MM.1S (cell line): Measurements from ENCODE around the gene ABO.

Source experiments
- DNase-seq: peaks from one replicate; pipeline ENCODE4 v3.0.0-alpha.2; 2015
- H2AFZ ChIP-seq: fragments of 300-600 bp; sonication (generic); 2 replicates; pipeline ENCODE4 v1.6.0; 2016; ENCODE audit warnings: antibody characterized with exemption, low read length
- H3F3A ChIP-seq: fragments of 300-600 bp; sonication (generic); 2 replicates; pipeline ENCODE4 v1.6.1; 2016; ENCODE audit warnings: mild to moderate bottlenecking, antibody characterized with exemption, low read length, moderate library complexity, mixed read lengths; ENCODE audit not compliant: insufficient read depth
- H3K27ac ChIP-seq: fragments of 300-600 bp; sonication (generic); 2 replicates; pipeline ENCODE4 v1.5.1; 2016; ENCODE audit warnings: mild to moderate bottlenecking, low read length
- H3K27me3 ChIP-seq: fragments of 300-600 bp; sonication (generic); replicated peaks from 2 replicates; pipeline ENCODE4 v1.6.0; 2016; ENCODE audit warnings: low read length; ENCODE audit not compliant: insufficient read depth
- H3K36me3 ChIP-seq: fragments of 300-600 bp; sonication (generic); replicated peaks from 2 replicates; pipeline ENCODE4 v1.6.1; 2016; ENCODE audit warnings: mild to moderate bottlenecking, low read length, mixed read lengths; ENCODE audit not compliant: insufficient read depth
- H3K4me1 ChIP-seq: fragments of 300-600 bp; sonication (generic); 2 replicates; pipeline ENCODE4 v1.6.1; 2016; ENCODE audit warnings: low read length, mixed read lengths
- H3K4me2 ChIP-seq: fragments of 300-600 bp; sonication (generic); 2 replicates; pipeline ENCODE4 v1.6.0; 2016; ENCODE audit warnings: low read depth, low read length
- H3K4me3 ChIP-seq: fragments of 300-600 bp; sonication (generic); 2 replicates; pipeline ENCODE4 v1.5.1; 2016; ENCODE audit warnings: low read length, mixed read lengths
- H3K79me2 ChIP-seq: fragments of 300-600 bp; sonication (generic); 2 replicates; pipeline ENCODE4 v1.6.1; 2016; ENCODE audit warnings: mixed run types, low read length, mixed read lengths
- H3K9ac ChIP-seq: fragments of 300-600 bp; sonication (generic); 2 replicates; pipeline ENCODE4 v1.6.1; 2016; ENCODE audit warnings: low read length, mixed read lengths
- H3K9me2 ChIP-seq: fragments of 300-600 bp; sonication (generic); replicated peaks from 2 replicates; pipeline ENCODE4 v1.6.1; 2016; ENCODE audit warnings: mild to moderate bottlenecking, low read length, mixed read lengths; ENCODE audit not compliant: insufficient read depth
- H3K9me3 ChIP-seq: fragments of 300-600 bp; sonication (generic); replicated peaks from 2 replicates; pipeline ENCODE4 v1.6.1; 2016; ENCODE audit warnings: mild to moderate bottlenecking, low read length, mixed read lengths; ENCODE audit not compliant: insufficient read depth
- H4K20me1 ChIP-seq: fragments of 300-600 bp; sonication (generic); 2 replicates; pipeline ENCODE4 v1.6.1; 2016; ENCODE audit warnings: mild to moderate bottlenecking, low read length, moderate library complexity, mixed read lengths; ENCODE audit not compliant: insufficient read depth
- EZH2 ChIP-seq: fragments of 300-600 bp; sonication (generic); optimal IDR thresholded peaks from 2 replicates; pipeline ENCODE3; 2017; ENCODE audit warnings: low read depth, mild to moderate bottlenecking, antibody characterized with exemption, low read length, mixed read lengths
- EZH2phosphoT487 ChIP-seq: fragments of 300-600 bp; sonication (generic); IDR thresholded peaks from 2 replicates; pipeline ENCODE4 v1.6.1; 2018; ENCODE audit warnings: antibody characterized with exemption, low read length
- TF ChIP-seq, protein P1 (sequence below): fragments of 300-600 bp; sonication (generic); IDR thresholded peaks from 2 replicates; pipeline ENCODE4 v1.5.1; 2016; ENCODE audit warnings: antibody characterized with exemption, low read length, mixed read lengths

ABO gene

GRCh38 chr9:133261753-133262120 is 13.3 kb downstream of the ABO start:
- no peaks in the 10 kb centered on the region for H4K20me1 ChIP-seq
- TF ChIP-seq EZH2phosphoT487: no peak
- TF ChIP-seq, protein P1, sequence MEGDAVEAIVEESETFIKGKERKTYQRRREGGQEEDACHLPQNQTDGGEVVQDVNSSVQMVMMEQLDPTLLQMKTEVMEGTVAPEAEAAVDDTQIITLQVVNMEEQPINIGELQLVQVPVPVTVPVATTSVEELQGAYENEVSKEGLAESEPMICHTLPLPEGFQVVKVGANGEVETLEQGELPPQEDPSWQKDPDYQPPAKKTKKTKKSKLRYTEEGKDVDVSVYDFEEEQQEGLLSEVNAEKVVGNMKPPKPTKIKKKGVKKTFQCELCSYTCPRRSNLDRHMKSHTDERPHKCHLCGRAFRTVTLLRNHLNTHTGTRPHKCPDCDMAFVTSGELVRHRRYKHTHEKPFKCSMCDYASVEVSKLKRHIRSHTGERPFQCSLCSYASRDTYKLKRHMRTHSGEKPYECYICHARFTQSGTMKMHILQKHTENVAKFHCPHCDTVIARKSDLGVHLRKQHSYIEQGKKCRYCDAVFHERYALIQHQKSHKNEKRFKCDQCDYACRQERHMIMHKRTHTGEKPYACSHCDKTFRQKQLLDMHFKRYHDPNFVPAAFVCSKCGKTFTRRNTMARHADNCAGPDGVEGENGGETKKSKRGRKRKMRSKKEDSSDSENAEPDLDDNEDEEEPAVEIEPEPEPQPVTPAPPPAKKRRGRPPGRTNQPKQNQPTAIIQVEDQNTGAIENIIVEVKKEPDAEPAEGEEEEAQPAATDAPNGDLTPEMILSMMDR: no peak
- TF ChIP-seq EZH2: no peak
- no peak overlapping the region for H3K4me2 ChIP-seq
- H3K27me3 ChIP-seq: peaks cover 99% of the 10 kb centered on the region
- H3F3A ChIP-seq: no peaks in the 10 kb centered on the region
- H3K9me2 ChIP-seq: no peaks in the 10 kb centered on the region
- no peak overlapping the region for H2AFZ ChIP-seq
- H3K27ac ChIP-seq: no peak overlapping the region
- H3K4me3 ChIP-seq: no peak overlapping the region
- H3K79me2 ChIP-seq: no peaks in the 10 kb centered on the region
- H3K4me1 ChIP-seq: no peaks in the 10 kb centered on the region
- no peak overlapping the region for H3K9ac ChIP-seq
- no peaks in the 10 kb centered on the region for H3K36me3 ChIP-seq
- no peaks in the 10 kb centered on the region for H3K9me3 ChIP-seq
- no peak for DNase-seq

GRCh38 chr9:133261103-133261752 is 13.8 kb downstream of the ABO start:
- H3K9me2 ChIP-seq: no peaks in the 10 kb centered on the region
- H3K27ac ChIP-seq: no peak overlapping the region
- H3F3A ChIP-seq: no peaks in the 10 kb centered on the region
- TF ChIP-seq EZH2phosphoT487: no peak
- TF ChIP-seq, protein P1: no peak
- H3K4me2 ChIP-seq: no peak overlapping the region
- no peak overlapping the region for H3K9ac ChIP-seq
- no peaks in the 10 kb centered on the region for H4K20me1 ChIP-seq
- H3K4me1 ChIP-seq: no peaks in the 10 kb centered on the region
- no peak for DNase-seq
- H3K4me3 ChIP-seq: no peak overlapping the region
- H2AFZ ChIP-seq: no peak overlapping the region
- H3K9me3 ChIP-seq: no peaks in the 10 kb centered on the region
- H3K79me2 ChIP-seq: no peaks in the 10 kb centered on the region
- no peaks in the 10 kb centered on the region for H3K36me3 ChIP-seq
- peaks cover 99% of the 10 kb centered on the region for H3K27me3 ChIP-seq

DNA sequence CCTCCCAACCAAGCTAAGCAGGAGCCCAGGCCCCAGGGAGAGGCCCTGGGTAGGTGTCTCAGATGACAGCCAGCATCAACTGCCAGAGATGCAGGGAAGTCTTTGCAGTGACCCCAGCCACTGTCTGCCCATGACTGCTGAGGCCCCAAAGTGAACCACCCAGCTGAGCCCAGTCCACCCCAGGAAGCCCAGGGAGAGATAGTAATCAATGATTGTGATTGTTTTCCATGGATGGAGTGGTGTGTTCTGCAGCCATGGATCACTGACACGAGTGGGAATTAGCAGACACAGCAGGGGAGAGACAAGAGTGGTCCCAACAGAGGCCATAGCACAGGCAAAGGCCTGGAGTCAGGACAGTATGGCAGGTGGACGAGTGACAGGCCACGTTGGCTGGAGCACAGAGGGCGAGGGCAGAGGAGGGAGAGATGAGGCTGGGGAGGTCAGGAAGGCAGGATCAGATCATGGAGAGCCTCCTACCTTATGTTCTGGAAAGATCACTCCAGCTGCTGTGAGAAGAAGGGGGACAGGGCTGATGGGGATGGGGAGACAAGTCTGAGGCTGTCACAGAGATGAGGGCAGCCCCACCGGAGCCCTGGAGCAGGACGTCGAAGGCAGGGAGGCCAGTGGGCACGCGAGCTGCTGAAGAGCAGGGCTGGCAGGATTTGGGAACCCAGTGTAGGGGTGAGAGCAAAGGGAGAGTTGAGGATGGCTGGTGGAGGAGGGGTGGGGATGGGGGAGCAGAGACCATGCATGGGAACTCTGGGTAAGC is 14.5 kb downstream of the ABO start:
- no peak overlapping the region for H3K4me2 ChIP-seq
- H3K36me3 ChIP-seq: no peaks in the 10 kb centered on the region
- H3K9me3 ChIP-seq: no peaks in the 10 kb centered on the region
- H3F3A ChIP-seq: no peaks in the 10 kb centered on the region
- H3K9me2 ChIP-seq: no peaks in the 10 kb centered on the region
- no peaks in the 10 kb centered on the region for H3K4me1 ChIP-seq
- no peak overlapping the region for H3K27ac ChIP-seq
- DNase-seq: no peak
- no peak for TF ChIP-seq EZH2phosphoT487
- TF ChIP-seq EZH2: no peak
- TF ChIP-seq, protein P1: no peak
- H3K79me2 ChIP-seq: no peaks in the 10 kb centered on the region
- peaks cover 100% of the 10 kb centered on the region for H3K27me3 ChIP-seq
- no peaks in the 10 kb centered on the region for H4K20me1 ChIP-seq
- no peak overlapping the region for H2AFZ ChIP-seq
- H3K9ac ChIP-seq: no peak overlapping the region
- H3K4me3 ChIP-seq: no peak overlapping the region
